Adipocyte (in vitro differentiated cells): ENCODE measurements around the gene SLC22A5.
"Not testable (repeated sequence)": the region's sequence is repeated elsewhere in the genome, so short reads cannot be mapped to it uniquely, and the experiment has no call there.

ENCODE experiments used
- DNase-seq: peaks from one replicate; pipeline ENCODE4 v3.0.0-alpha.2; 2015; ENCODE audit warnings: low read depth
- H3K27me3 ChIP-seq: replicated peaks from 2 replicates; pipeline ENCODE4 v1.7.0; 2013; ENCODE audit warnings: mild to moderate bottlenecking, low read length, moderate library complexity; ENCODE audit not compliant: control insufficient read depth, insufficient read depth
- H3K36me3 ChIP-seq: 2 replicates; pipeline ENCODE4 v1.7.0; 2013; ENCODE audit warnings: low read length, mild to moderate bottlenecking, moderate library complexity; ENCODE audit not compliant: control insufficient read depth, insufficient read depth, severe bottlenecking
- H3K4me1 ChIP-seq: 2 replicates; pipeline ENCODE4 v1.7.0; 2013; ENCODE audit warnings: mild to moderate bottlenecking, low read length, moderate library complexity; ENCODE audit not compliant: control insufficient read depth, insufficient read depth
- H3K4me3 ChIP-seq: 2 replicates; pipeline ENCODE4 v1.7.0; 2013; ENCODE audit warnings: mild to moderate bottlenecking, low read length, moderate library complexity
- H3K9ac ChIP-seq: 2 replicates; pipeline ENCODE4 v1.7.0; 2013; ENCODE audit warnings: mild to moderate bottlenecking, low read length, moderate library complexity
- H3K9me3 ChIP-seq: 2 replicates; pipeline ENCODE4 v1.7.0; 2013; ENCODE audit warnings: mild to moderate bottlenecking, low read length, moderate library complexity; ENCODE audit not compliant: control insufficient read depth

Gene SLC22A5

DNA sequence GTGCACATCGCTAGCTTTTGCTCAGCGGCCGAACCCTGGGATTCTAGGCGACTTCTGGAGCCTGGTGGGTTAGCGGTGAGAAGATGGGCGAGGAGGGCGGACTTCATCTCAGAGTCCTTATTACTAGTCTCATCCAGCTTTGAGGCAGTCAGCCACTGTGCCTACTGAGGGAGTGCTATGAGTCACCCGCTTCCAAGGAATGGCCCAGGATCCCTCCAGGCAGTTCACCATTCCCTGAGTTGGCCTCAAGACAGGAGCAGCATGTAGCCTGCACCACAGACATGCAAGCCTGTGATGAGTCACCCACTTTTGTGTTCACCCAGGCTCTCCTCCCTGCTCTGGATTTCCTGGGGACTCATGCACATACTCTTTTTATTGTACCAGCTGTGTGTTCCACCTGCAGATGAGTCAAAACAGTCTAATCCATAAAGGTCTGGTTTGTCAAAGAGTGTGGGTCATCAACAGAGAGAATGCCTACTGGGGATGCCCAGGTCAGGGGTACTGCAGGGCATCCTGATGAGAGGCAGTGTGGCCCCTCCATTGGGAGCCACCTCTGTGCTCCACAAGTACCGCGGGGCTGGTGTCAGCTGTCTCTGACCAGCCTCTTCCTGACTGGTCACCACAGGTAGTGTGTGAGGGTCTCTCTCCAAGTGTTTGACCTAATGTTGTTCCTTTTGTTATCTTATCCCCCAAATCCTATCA, 20.2 kb downstream of the SLC22A5 start:
- no peaks in the 10 kb centered on the region for H3K9me3 ChIP-seq
- H3K27me3 ChIP-seq, result no peaks in the 10 kb centered on the region
- H3K4me1 ChIP-seq, result peaks cover 46% of the 10 kb centered on the region
- DNase-seq, result peak; percentile 99
- no peak overlapping the region for H3K4me3 ChIP-seq
- H3K36me3 ChIP-seq, result peaks cover 16% of the 10 kb centered on the region
- peak overlapping the region; percentile 2 for H3K9ac ChIP-seq

DNA sequence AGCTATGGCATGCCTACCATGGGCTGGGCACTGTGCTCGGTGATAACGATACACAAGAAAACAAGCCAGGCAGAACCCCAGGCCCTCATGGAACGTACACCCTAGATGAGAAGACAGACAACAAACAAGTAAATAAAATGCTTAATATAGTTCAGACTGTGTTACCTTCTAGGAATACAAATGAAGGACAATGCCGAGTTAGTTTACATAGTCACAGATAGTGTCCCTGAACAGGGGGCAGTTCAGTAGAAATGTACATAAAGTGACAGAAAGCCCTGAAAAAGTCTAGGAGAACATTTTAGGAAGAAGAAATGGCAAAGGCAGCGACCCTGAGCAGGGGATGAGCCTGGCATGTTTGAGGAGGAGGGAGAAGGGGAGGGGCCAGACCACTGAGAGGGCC, 21.7 kb downstream of the SLC22A5 start:
- peaks cover 19% of the 10 kb centered on the region for H3K36me3 ChIP-seq
- no peak for DNase-seq
- no peak overlapping the region for H3K4me3 ChIP-seq
- no peaks in the 10 kb centered on the region for H3K27me3 ChIP-seq
- H3K9ac ChIP-seq, result no peak overlapping the region
- no peaks in the 10 kb centered on the region for H3K9me3 ChIP-seq
- peaks cover 38% of the 10 kb centered on the region for H3K4me1 ChIP-seq

DNA sequence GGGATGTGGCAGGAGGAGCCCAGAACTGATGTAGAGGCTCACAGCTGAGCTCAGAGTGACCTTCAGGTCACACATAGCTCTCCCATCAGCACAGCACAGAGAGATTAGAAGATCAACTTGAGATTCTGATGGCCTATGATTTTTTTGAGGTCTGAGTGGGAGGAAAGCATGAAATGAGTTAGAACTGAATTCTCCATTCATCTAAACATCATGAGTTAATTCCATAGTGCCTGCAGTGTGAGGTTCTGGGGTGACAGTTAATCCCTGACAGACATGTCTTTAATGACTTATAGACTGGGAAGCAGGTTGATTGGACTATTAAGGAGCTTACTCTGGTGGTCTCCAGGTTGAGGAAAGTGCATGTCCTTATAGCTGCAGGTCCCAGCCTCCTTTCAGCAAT, 22.4 kb downstream of the SLC22A5 start:
- Histone ChIP-seq H3K27me3 (no peaks in the 10 kb centered on the region), H3K9ac (no peak overlapping the region), H3K36me3 (peaks cover 19% of the 10 kb centered on the region)

DNA sequence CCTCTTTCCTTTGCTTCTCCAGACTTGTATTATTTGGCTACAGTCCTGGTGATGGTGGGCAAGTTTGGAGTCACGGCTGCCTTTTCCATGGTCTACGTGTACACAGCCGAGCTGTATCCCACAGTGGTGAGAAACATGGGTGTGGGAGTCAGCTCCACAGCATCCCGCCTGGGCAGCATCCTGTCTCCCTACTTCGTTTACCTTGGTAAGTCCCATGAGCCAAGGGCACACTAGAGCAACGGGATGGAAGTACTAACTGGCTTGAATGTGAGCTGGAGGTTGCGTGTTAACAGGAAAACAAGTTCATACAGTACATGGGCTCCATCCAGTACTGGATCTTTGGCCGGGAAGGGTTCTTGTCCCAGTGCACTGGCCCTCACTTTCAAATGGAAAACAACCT, 22.9 kb downstream of the SLC22A5 start:
- Histone ChIP-seq H3K27me3 (no peaks in the 10 kb centered on the region), H3K36me3 (peaks cover 19% of the 10 kb centered on the region), H3K4me3 (no peak overlapping the region), H3K9me3 (no peaks in the 10 kb centered on the region), H3K4me1 (peaks cover 30% of the 10 kb centered on the region), H3K9ac (no peak overlapping the region)
- DNase-seq, result no peak

More for the DNA sequence above, 22.4 kb downstream of the SLC22A5 start:
- Histone ChIP-seq H3K4me3 (no peak overlapping the region), H3K4me1 (peaks cover 35% of the 10 kb centered on the region), H3K9me3 (no peaks in the 10 kb centered on the region)
- DNase-seq, result no peak

DNA sequence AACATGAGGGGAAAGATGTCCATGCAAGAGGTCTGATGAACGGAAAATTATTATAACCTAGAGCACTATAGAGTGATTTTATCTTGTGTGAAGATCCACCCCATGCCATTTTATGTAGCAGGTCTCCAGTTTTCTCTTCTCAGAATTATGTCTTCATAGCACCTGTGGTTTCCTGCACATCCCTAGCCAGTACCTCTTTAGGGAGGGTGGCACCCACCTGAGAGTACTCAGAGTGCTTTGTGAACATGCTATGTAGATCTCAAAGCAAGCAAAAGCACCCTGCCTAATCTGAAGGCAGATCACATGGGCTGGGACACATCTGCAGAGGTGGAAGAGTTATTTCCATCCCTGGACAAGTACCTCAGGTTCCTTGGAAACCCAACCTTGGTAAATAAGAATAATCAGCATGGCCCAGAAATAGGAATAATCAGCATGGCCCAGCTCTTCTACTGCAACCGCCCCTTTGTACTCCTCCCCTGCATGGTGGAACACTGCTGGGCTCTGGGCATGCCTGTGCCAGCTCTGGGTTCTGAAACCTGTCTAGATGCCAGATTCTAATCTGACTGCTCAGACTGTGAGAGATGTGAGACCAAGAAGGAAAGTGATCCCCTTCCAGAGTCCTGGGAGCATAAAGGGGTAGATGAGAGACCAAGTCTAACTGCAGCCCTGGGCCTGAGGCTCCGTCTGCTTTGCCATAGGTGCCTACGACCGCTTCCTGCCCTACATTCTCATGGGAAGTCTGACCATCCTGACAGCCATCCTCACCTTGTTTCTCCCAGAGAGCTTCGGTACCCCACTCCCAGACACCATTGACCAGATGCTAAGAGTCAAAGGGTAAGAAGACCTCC, 23.7 kb downstream of the SLC22A5 start:
- no peak for DNase-seq
- no peak overlapping the region for H3K4me3 ChIP-seq

DNA sequence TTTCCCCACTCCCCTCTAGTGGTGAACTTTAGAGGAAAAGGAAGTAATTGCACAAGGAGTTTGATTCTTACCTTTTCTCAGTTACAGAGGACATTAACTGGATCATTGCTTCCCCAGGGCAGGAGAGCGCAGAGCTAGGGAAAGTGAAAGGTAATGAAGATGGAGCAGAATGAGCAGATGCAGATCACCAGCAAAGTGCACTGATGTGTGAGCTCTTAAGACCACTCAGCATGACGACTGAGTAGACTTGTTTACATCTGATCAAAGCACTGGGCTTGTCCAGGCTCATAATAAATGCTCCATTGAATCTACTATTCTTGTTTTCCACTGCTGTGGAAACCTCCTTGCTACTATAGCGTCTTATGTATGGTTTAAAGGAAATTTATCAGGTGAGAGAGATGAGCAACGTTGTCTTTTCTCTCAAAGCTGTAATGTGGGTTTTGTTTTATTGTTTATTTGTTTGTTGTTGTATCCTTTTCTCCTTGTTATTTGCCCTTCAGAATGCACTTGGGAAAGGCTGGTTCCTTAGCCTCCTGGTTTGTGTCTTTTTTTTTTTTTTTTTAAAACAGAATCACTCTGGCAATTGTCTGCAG, 25.3 kb downstream of the SLC22A5 start:
- H3K9ac ChIP-seq, result no peak overlapping the region
- peaks cover 19% of the 10 kb centered on the region for H3K36me3 ChIP-seq
- DNase-seq, result no peak
- no peak overlapping the region for H3K4me3 ChIP-seq
- H3K9me3 ChIP-seq, result no peaks in the 10 kb centered on the region
- no peaks in the 10 kb centered on the region for H3K27me3 ChIP-seq
- H3K4me1 ChIP-seq, result peaks cover 7% of the 10 kb centered on the region

More for the DNA sequence above, 23.7 kb downstream of the SLC22A5 start:
- Histone ChIP-seq H3K36me3 (peaks cover 19% of the 10 kb centered on the region), H3K9ac (no peak overlapping the region), H3K27me3 (no peaks in the 10 kb centered on the region), H3K9me3 (no peaks in the 10 kb centered on the region), H3K4me1 (peaks cover 22% of the 10 kb centered on the region)

DNA sequence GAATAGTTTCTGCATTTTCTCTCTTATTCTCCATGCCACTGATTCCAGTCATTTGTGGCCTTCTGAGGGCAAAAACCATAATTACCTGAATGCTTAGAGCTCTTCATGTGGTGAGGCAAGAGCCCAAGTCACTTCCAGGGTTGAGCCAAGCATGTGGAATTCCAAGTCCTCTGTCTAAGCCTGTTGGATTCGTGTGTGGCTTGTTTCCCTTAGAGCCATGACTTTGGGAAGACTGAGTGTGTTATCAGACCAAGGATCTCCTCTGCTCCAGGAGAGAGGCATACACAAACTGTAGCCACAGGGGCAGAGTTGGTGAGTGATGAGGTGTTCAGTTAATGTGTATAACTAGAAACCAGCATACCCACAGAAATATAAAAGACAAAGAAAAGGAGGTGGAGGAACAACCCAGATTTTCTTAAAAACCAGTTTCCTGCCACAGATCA, 27.1 kb downstream of the SLC22A5 start:
- no peaks in the 10 kb centered on the region for H3K4me1 ChIP-seq
- H3K4me3 ChIP-seq, result no peak overlapping the region
- no peaks in the 10 kb centered on the region for H3K27me3 ChIP-seq
- H3K9ac ChIP-seq, result no peak overlapping the region
- no peak for DNase-seq
- H3K36me3 ChIP-seq, result peaks cover 19% of the 10 kb centered on the region
- H3K9me3 ChIP-seq, result no peaks in the 10 kb centered on the region

DNA sequence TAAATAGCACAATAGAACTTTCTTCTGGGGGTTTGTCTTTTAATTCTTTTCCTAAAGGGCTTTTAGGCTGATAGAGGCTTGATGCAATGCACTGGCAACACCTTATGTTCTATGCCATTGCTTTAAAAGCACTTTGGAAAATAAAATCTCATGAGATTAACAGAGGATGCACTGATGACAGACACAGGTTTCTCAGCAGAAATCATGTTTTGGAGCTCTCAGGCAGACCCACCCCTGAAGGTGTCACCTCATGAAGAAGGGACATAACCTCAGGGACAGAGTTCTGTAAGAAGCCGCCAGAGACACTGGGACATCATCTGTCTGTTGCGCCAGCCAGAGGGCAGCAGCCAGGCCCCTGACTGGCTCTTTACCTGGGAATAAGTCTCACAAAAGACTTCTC, 27.7 kb downstream of the SLC22A5 start:
- no peaks in the 10 kb centered on the region for H3K27me3 ChIP-seq
- no peak overlapping the region for H3K4me3 ChIP-seq
- H3K9ac ChIP-seq, result no peak overlapping the region
- peaks cover 19% of the 10 kb centered on the region for H3K36me3 ChIP-seq
- no peak for DNase-seq
- H3K9me3 ChIP-seq, result no peaks in the 10 kb centered on the region
- no peaks in the 10 kb centered on the region for H3K4me1 ChIP-seq

DNA sequence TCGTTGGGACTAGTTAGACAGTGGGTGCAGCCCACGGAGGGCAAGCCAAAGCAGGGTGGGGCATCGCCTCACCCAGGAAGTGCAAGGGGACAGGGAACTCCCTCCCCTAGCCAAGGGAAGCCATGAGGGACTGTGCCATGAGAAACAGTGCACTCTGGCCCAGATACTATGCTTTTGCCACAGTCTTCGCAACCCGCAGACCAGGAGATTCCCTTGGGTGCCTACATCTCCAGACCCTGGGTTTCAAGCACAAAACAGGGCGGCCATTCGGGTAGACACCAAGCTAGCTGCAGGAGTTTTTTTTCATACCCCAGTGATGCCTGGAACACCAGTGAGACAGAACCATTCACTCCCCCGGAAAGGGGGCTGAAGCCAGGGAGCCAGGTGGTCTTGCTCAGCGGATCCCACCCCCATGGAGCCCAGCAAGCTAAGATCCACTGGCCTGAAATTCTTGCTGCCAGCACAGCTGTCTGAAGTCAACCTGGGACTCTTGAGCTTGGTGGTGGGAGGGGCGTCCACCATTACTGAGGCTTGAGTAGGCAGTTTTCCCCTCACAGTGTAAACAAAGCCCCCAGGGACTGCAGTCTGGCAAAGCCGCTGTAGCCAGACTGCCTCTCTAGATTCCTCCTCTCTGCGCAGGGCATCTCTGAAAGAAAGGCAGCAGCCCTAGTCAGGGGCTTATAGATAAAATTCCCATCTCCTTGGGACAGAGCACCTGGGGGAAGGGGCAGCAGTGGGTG, 28.6 kb downstream of the SLC22A5 start:
- not testable (repeated sequence) for H3K27me3 ChIP-seq, H3K9me3 ChIP-seq, DNase-seq

DNA sequence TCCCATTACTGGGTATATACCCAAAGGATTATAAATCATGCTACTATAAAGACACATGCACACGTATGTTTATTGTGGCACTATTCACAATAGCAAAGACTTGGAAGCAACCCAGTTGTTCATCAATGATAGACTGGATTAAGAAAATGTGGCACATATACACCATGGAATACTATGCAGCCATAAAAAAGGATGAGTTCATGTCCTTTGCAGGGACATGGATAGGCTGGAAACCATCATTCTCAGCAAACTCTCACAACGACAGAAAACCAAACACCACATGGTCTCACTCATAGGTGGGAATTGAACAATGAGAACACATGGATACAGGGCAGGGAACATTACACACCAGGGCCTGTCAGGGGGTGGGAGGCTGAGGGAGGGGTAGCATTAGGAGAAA, 34.5 kb downstream of the SLC22A5 start:
- not testable (repeated sequence) for DNase-seq, H3K9ac ChIP-seq, H3K9me3 ChIP-seq, H3K4me3 ChIP-seq, H3K4me1 ChIP-seq, H3K36me3 ChIP-seq, H3K27me3 ChIP-seq

More for the DNA sequence above, 28.6 kb downstream of the SLC22A5 start:
- H3K9ac ChIP-seq, H3K4me3 ChIP-seq, H3K4me1 ChIP-seq: not testable (repeated sequence)
- peaks cover 17% of the 10 kb centered on the region for H3K36me3 ChIP-seq

DNA sequence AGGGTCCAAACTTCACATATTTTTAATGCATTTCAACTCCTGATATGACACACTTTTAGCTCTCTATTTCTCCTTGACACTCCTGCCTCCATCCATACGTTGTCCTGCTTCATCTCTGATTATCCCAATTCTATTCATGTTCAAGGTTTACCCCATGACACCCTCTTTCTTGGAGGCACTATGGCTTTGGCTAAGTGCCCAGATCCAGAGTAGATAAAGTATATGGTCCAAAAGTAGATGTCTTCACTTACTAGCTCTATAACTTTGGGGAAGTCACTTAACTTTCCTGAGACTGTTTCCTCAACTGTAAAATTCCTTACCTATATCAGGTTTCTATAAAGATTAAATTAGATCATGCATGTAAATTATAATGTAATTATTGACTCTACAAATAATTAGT, 36.1 kb downstream of the SLC22A5 start:
- no peaks in the 10 kb centered on the region for H3K27me3 ChIP-seq
- no peaks in the 10 kb centered on the region for H3K36me3 ChIP-seq
- no peak for DNase-seq
- no peak overlapping the region for H3K9ac ChIP-seq
- peaks cover 9% of the 10 kb centered on the region for H3K4me1 ChIP-seq
- H3K9me3 ChIP-seq, result no peaks in the 10 kb centered on the region
- H3K4me3 ChIP-seq, result no peak overlapping the region
